ENCODE data around the gene SORCS2.

The SORCS2 gene

DNA sequence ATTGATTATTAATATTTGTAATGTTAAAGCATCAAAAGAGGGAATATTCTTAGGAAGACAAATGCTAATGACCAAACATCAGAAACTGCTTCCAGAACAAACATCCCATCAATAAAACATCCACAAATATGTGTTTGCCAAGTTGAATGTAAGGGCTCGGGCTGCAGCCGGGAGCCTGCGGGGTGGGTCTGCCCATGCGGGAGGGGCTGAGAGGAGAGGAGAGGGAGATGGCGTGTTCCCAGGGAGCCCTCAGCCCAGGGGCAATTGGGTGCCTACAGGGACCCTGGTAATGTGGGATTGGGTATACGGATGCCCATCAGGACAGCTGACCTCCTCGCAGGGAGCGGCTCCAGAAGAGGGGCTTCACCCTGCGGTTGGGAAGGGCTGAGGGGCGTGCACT lies 280.7 kb downstream of the SORCS2 start:
- no peak for DNase-seq (ENCODE audit: low read depth in 2 of 2)

DNA sequence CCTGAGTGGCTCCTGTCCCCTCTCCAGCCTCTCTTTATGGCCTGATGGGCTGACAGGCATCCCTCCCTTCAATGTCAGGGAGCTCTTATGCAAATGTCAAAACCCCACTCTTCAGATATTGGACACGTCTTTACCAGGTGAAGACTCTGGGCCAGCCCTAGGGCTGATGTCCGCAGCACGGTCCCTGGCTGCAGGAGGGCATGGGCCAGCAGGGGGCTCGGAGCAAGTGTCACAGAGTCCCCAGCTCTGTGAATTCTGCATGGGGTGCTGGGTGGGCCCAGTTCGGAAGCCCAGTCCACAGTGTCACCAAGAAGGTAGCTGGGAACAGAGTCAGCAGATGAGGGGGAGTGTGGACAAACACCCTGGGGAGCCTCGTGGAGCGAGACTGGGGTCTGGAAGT lies 282.0 kb downstream of the SORCS2 start:
- no peak for DNase-seq (ENCODE audit: low read depth in 2 of 2)

DNA sequence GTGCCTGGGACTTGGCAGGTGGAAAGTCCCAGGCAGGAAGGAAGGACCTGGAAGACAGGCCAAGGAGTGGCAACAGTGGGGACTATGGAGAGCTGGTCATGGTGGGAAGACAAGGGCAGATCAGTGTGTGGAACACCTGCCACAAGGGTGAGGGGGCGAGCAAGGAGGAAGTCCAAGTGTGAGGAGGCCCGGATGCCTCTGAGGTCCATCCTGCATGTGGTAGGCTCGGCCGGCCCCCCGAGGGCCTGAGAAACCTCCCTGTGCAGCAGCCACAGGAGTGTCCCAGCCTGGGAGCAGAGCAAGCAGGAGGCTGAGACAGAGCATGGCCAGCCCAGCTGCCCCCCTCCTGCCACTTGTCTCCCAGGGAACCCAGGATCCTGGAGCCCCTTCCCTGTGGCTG lies 282.9 kb downstream of the SORCS2 start:
- DNase-seq (ENCODE audit: low read depth in 2 of 2), result no peak

DNA sequence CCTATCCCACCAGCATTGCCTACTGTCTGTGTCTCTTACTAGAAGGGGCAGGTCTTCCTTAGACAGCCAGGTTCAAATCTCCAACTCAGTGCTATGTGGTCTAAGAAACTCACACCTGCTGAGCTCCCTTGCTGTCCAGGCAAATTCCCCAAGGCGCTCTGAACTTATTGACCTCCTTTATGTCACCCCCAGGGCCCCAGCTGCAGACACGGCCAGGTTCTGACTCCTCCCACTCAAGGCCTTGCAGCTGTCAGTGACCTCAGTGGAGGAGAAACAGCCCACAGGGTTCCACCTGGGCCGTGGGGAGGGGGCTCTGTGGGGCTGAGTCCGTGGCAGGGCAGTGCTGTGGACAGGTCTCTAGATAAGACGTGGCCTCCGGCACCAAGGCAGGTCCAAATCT lies 284.5 kb downstream of the SORCS2 start:
- no peak for DNase-seq (ENCODE audit: low read depth in 2 of 2)

DNA sequence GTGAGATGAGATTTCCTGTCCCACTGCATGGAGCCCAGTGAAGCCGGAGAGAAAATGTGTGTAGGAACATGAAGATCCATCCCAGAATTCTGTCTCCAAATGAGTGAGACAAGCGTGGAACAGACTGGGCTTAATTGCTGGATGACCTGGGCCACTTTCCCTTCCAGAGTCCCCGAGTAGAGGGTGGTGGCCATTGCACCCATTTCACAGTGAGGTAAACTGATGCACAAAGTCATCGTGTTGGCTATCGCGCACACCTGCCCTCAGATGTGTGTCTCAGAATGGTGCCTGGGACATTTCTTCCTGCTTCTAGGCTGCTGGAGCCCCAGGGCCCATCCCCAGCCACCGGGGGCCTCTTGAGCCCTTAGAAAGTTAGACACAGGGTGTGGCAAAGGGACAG lies 285.4 kb downstream of the SORCS2 start:
- no peak for DNase-seq (ENCODE audit: low read depth in 2 of 2)

DNA sequence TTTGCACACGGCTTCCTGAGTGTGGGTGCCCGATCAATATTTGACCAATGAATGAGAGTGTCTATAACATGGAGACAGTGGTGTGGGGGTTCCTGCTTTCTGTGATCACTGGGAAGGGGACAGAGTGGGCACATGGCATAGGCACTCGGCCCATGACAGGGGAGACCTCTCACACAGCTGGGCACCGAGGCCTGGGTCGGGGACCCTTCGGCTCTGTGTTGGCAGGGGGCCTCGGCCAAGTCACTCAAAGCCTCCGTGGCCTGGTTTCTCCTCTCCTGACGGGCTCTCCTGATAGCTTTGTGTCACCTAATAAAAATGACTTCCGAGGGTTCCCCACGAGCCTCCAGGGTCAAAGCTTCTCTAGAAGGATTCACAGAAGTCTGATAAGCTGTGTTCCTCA lies 286.3 kb downstream of the SORCS2 start:
- no peak for DNase-seq (ENCODE audit: low read depth in 2 of 2)

DNA sequence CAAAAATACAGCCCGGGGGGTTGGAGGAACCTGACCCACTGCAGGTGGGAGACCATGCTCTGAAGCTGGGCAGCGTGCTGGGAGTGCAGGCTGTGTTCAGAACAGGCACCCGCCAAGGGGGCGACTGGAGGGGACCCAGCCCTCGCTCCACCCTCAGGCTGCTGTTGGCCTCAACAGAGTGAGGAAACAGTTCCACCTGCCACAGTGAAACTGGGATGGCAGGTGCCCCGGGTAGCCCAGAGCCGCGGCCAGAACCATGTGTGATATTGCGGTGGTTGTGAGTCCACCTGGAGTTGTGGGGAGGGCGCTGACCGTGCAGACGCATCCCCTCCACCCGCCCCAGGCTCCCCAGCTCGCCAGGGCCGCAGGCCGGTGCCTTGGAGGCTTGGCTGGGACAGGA lies 288.1 kb downstream of the SORCS2 start:
- DNase-seq (ENCODE audit: low read depth in 2 of 2), result no peak

DNA sequence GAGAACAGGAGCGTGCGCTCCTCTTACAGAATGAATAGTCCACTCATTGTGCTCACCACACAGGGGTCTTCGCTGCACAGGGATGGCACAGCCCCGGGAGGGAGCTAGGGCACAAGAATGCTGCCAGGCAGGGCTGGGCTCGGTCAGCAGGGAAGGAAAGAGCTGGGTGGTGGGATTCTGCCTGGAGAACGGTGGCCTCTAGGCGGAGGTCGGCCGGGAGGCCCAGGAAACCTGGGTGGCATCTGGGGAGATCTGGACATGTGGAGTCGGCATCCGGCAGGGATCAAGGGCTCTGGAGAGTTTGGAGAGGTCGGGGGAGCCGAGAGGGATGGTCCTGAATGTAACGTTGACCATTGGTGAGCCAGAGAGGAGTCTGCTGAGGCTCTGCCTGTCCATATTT lies 288.9 kb downstream of the SORCS2 start:
- DNase-seq (ENCODE audit: low read depth in 2 of 2), result no peak

DNA sequence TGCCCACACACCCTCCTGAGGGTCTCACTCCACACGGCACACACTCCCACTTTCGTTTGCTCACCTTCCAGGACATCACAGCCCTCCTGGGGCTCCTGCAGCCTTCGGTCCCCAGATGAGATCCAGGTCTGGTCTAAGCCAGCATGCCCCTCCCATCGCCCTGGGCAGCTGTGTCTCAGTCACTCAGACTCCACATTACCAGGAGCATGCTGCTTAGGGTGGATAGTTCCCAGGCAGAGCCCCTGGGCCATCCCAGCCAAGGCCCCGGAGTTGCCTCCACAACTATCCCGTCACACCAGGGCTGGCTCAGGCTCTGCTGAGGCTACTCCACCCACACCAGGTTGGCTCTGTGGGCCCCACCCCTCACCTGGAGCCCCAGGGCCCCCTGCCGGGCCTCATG lies 292.8 kb downstream of the SORCS2 start:
- no peak for DNase-seq (ENCODE audit: low read depth in 2 of 2)

DNA sequence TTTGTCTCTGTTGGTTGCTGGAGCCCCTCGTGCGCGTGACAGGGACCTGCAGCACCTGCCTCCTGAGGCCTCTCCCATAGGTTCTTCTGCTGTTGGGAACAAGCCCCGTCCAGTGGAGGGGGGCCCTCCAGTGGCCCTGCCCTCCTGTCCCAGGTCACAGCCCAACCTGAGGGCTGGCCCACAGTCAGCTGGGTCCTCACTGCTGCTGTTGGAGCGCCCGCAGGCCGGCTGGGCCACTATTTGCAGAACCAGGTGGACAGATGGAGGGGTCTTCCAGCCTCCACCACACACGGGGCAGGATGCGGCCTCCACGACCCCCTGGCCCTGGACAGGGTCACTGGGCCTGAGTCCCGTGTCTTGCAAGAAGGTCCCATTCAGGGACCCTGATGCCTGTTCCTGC lies 293.8 kb downstream of the SORCS2 start:
- no peak for DNase-seq (ENCODE audit: low read depth in 2 of 2)

DNA sequence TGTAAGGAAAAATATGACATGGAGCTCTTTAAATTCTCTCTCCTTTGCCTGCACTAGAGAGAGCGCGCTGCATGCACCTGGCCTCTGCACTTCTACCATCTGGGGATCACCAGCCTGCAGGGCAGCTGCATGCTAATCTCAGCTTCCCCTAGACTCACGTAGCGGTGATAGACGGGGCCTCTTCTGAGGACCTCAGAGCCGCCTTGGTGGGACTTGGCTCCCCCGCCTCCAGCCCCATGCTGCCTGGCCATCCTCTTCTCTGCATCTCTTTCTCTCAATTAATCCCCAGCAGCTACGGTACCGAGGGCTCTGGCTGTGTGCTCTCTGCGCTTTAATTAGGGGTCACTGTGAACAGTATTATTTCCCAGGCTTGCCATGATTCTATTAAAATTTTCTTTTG lies 295.2 kb downstream of the SORCS2 start:
- DNase-seq (ENCODE audit: low read depth in 2 of 2), result no peak

DNA sequence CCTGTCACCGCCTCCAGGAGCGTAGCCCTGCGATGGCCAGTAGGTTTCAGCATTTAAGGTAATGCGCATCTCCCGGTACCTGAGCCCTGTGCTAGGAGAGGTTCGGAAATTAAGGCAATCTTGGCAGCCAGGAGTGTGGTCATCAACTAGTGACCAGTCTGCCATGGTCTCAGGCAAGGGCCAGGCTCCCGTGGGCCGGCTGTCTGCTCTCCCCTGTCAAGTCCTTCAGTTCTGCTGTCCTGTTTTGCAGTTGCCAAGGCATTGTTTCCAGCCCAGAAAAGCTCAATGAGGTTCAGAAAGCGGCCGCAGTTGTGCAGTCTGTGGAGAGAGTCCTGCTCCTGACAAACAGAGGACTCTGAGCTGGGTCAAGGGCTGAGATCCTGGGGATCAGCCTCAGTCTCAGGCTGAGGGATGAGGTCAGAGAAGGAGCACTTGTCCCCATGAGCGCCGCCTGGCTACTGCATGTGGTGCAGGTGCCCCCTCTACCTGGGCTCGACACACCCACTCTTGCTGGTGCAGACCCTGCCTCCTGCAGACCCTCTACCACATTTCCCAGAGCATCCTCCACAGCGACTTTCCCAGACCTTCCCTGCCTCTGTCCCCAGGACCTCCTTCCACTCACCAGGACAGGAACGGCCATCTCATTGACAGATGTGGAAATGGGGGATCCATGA lies 295.8 kb downstream of the SORCS2 start:
- DNase-seq (ENCODE audit: low read depth in 2 of 2), result no peak

DNA sequence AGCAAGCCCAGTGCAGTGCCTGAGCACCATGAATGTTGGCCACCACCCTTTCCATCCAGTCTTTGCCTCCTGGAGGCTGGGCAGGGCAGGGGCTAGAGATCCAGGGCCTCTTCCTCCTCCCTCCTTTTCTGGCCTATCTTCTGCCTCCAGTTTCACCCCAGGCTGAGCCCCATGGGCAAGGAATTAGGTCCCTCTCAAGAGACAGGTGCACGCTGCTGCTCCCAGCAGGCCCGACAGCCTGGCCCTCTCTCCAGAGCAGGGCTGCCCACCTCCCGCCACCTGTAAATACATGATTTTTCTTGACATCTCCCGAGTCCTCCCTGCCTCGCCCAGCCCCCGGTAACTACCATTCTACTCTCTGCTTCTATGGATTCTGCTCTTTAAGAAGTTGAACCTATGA lies 299.6 kb downstream of the SORCS2 start:
- DNase-seq (ENCODE audit: low read depth in 2 of 2), result no peak

DNA sequence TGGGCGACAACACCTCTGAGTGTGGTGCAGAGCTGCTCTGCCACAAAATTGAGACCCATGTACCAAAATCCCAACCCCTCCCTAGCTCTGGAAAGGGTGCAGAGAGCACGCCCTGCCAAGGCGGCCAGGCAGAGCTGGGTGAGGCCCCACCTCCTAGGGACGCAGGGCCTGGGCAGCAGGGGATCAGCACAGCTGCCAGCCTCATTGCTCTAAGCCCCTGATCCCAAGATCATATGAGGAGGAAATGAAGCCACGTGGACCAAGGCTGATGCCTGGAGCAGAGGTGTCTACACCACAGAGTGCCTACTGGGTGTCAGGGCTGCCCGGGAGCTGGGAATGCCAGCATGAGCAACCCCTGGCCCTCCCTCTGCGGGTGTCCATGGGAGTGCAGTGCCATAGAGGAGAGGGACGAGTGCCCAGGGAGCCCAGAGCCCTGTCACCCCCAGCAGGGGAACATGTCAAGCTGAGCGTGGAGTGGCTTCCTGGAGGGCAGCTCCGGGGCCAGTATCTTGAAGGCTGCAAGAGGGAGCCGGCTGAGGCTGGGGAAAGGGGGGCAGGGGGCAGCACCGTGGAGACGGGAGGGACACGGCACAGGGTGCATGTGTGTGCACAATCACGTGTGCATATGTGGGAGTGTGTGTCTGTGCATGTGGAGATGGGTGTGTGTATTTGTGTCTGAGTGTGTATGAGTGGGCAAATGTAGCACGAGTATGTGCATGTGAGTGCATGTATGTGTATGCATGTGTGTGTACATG lies 306.3 kb downstream of the SORCS2 start:
- no peak for DNase-seq (ENCODE audit: low read depth in 2 of 2)

DNA sequence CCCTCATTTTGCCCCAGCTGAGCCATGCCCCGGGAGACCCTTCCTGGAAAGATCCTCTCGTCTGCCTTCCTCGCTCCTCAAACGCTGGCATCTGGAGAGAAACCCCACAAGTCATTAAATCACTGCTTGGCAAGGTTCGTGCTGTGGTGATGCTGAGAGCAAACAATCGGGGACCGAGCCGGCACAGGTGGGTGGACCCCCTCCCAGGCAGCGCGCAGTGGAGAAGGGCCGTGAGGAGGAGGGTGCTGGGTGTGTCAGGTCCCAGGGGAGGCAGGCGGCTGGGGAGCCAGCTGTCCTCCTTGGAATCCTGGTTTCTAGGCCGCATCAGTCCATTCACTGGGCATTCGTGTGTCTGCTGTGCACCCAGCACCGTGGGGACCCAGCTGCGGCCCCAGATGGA lies 307.3 kb downstream of the SORCS2 start:
- no peak for DNase-seq (ENCODE audit: low read depth in 2 of 2)

DNA sequence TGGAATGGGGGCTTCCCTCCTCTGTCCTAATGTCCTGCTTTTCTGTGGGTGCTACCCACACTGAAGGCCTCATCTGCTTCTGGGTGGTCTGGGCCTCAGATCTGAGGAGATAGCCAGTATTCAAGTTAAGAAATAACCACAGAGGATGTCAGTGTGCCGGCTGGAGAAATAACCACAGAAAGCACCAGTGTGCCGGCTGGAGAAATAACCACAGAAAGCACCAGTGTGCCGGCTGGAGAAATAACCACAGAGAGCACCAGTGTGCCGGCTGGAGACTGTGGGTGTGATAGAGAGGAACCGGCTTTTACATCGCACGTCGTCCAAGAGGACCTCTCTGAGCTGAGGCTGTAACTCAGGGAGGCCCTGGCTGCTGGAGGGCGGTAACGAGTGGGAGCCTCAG lies 308.1 kb downstream of the SORCS2 start:
- no peak for DNase-seq (ENCODE audit: low read depth in 2 of 2)

DNA sequence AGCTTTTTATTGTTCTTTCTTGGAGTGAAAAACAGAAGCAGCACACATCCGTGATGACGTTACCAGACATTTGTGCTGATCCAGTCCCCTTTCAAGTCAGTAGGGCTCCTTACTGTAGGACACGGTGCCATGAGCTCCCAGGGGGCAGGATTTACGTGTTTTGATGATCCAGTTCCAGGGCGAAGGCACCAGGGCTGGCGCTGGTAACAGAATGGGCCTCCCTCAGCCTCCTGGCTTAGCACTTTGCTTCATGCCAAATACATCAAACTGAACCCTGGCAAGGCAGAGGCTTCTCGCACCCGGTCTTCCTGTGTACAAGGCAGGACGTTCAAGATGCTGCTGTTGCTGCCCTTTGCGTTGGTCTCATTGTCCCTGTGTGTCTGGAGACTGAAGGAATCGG lies 309.0 kb downstream of the SORCS2 start:
- no peak for DNase-seq (ENCODE audit: low read depth in 2 of 2)

DNA sequence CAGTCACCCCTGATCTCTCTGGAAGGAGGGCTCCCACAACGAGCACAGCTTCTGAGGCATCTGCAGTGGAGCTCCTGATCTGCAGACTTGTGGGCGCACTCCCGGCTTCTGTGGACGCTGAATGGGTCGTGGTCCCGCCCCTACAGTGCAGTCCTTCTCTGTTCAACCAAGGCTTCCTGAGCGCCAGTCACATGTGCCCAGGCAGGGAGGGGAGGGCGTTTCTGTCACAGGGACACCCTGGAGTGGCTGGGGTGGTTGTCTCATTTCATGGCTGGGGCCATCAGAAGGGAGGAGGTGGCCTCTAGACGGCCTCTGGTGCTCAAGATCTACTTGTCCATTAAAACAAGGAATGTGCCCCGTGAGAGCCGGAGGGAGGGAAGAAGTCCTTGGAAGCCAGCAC lies 309.5 kb downstream of the SORCS2 start:
- no peak for DNase-seq (ENCODE audit: low read depth in 2 of 2)

DNA sequence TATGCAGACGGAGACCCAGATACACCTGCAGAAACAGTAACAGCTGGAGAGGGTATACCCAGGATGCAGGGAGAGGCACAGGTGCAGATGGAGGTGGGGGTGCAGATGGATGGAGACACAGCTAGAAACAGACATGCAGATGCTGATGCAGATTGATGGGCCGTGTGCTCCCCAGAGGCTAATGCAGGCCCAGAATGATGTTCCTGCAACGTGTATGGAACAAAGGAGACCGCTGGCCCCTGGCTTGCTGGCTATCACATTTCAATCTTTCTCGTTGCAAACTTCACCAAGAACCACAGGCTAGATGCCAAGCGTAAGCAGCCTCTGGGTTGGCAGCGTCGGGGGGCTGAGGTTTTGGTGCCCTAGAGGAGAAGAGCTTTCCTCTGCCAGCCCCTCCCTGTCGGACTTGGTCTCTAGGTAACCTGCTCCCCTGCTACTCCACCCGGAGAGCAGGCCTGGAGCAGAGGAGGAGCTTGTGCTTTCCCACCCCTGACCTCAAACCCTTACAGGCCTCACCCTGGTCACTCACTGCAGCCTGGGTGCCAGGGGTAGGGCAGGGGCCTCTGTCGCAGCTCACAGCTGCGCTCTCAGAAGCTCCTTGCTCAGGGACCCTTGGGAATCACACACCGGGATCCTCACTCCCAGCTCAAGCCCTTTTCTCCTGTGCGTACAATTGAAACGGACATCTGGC lies 311.4 kb downstream of the SORCS2 start:
- DNase-seq (ENCODE audit: low read depth in 2 of 2), result no peak

DNA sequence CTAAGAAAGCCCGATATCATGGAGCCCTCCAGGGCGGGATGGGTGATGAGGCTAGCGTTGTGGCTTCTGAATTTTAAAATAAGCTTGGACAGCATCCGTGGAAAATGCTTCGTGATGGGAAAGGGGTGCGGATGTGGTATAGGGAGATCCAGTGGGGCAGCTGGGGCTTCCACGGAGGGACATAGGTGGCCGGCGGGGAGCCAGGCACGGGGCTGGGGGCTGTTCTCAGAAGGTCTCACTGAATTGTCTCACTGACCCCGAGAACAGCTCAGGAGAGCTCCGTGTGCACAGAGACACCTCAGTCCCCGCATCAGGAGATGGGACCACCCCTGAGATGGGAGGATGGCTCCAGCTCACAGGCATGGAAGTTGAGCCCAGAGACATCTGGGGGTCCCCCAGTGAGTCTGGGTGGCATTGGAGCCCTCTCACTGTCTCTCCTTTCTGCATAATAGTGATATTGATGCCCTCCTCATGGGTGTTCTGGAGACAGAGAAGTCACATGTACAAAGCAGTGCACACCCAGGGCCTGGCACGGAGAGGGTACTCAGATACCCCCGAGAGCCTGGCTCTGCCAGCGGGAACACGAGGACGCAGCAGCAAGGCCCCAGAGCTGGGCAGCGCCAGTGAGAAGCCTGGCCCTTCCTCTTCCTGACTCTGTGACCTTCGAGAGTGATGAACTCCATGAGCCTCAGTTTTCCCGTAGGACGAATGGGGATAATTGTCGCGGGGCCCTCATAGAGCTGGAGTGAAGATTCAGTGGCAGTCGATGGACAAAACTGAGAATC lies 313.0 kb downstream of the SORCS2 start:
- DNase-seq (ENCODE audit: low read depth in 2 of 2), result no peak

DNA sequence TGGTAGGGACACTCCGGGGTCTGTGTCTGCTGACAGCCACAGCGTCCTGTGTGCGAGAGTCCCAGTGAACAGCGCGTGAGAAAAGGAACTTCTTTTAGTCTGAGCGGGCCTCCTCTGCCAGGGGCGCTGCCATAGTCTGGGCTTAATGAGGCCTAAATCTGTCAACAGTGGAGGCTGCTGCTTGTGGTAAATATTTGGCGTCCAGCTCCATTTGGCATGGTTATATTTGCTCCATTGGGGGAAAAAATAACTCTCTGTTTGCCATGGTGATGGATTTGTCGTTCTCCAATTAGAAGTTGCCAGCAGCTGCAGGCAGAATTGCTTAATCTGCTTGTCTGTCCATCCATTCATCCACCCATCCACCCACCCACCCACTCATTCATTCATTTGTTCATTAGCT lies 313.8 kb downstream of the SORCS2 start:
- DNase-seq (ENCODE audit: low read depth in 2 of 2), result no peak

DNA sequence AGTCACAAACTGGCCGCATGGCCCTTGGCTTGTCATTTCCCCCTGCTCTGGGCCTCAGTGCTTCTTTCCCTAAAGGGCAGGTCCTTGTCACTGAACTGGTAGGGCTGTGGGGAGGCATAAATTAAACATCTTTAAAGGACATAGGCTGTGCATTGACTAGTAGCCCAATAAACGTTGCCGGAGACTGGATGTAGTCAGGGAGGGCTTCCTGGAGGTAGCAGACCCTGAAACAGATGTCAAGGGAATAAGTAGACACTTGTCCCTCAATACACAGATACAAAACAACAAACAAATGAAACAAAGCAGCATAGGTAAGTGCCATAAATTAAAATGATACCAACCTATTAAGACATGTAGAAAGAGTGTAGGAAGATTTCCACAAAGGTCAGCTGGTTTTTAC lies 314.2 kb downstream of the SORCS2 start:
- no peak for DNase-seq (ENCODE audit: low read depth in 2 of 2)

Measured in stimulated activated CD8-positive, alpha-beta memory T cell treated with anti-CD3 and anti-CD28 coated beads, Interleukin-2, amount 100 ng/mL, for 48 hours (primary cell).